Aortic smooth muscle cell (primary cell): Measurements from ENCODE around the gene KRT4. TPM values are rescaled to one million over a fixed set of nuclear protein-coding genes. Genes with fewer than 3 reads are reported as not detected.

Source experiments
- total RNA-seq: library from RNA; depleted of rRNA; stranded (reverse); fragments of >200 nt; gene quantifications from 2 replicates; pipeline ENCODE4 v1.2.3, GENCODE V29; 2014

KRT4 gene
- not detected in 2 replicates for total RNA-seq

GRCh38 chr12:52813885-52814709 is at the start of gene KRT4:
Gene KRT4 (minus strand): TSS chr12:52814116. CDS start chr12:52814058, 58 bp downstream.

DNA sequence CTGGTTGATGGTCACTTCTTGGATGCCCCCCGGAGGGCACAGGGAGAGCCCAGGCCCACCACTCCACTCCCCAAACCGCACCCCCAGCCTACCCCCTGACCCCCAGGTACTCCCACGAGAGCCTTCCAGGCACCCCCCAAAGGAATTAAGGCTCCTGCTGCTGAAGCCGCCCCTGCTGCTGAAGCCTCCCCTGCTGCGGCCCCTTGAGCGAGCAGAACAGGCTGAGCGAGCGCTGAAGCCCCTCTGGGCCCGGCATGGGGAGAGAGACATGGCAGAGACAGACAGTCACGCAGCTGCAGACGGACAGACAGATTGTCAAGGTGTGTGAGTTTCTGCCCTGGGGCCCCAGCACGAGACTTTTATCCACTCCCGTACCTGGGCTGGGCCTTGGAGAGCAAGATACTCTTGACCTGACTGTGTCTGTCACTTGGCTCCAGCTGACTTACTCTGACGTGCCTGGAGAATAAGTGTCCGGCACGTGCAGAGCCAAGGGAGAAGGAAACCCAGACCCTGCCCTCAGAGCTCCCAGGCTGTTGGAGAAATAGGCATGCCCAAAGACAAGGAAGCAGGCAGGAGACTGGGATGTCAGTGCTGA is 34.8 kb upstream of the KRT4 start, which contains the start of gene KRT78:
Gene KRT78, minus strand, starts transcription at position 334 of the 595 bp plus-strand sequence. Its CDS starts 64 bp downstream, at position 270.

GRCh38 chr12:52833922-52834726 is 20.2 kb upstream of the KRT4 start, which contains the start of gene KRT79:
Gene KRT79 (minus strand): TSS chr12:52834311. CDS start chr12:52834260, 51 bp downstream.

GRCh38 chr12:52795694-52796428 is 18.1 kb downstream of the KRT4 start, which contains the start of gene KRT3:
Gene KRT3 (minus strand): TSS chr12:52796117. CDS start chr12:52796042, 75 bp downstream.

DNA sequence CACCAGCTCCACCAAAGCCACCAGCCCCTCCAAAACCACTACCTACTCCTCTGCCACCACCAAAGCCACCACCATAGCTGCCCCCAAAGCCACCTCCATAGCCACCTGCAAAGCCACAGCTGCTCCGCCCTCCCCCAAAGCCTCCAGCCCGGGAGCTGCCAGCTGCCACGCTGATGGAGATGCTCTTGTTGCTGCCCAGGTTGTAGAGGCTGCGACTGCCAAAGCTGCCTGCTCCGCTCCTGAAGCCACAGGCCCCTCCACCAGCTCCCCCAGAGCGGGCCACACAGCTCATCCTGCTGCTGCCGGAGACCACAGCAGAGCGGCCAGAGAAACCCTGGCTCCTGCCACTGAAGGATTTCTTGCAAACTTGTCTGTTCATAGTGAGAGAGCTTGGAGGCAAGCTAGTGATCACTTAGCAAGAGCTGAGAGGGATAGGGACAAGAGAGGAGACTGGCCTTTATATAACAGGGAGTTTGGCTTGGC is 37.0 kb downstream of the KRT4 start, which contains the start of gene KRT76:
Gene KRT76, minus strand, starts transcription at position 433 of the 483 bp plus-strand sequence. Its CDS starts 54 bp downstream, at position 379.

Other genes starting within 250 kb of the KRT4 start
- not detected in 2 replicates for gene KRT74, start 240.3 kb downstream of the KRT4 start, total RNA-seq
- gene KRT72, start 212.7 kb downstream of the KRT4 start, total RNA-seq = not detected in 2 replicates
- gene KRT73, start 195.6 kb downstream of the KRT4 start, total RNA-seq = not detected in 2 replicates
- gene KRT2, start 161.9 kb downstream of the KRT4 start, total RNA-seq = not detected in 2 replicates
- gene KRT1, start 133.7 kb downstream of the KRT4 start, total RNA-seq = not detected in 2 replicates
- gene KRT77, start 110.6 kb downstream of the KRT4 start, total RNA-seq = not detected in 2 replicates
- gene KRT76, start 36.8 kb downstream of the KRT4 start, total RNA-seq = not detected in 2 replicates
- not detected in 2 replicates for gene KRT3, start 18.0 kb downstream of the KRT4 start, total RNA-seq
- gene KRT79, start 20.2 kb upstream of the KRT4 start, total RNA-seq = not detected in 2 replicates
- gene KRT78, start 34.9 kb upstream of the KRT4 start, total RNA-seq = not detected in 2 replicates
- 3.3 and 5.9 TPM in 2 replicates for gene KRT8, start 91.0 kb upstream of the KRT4 start, total RNA-seq
- gene KRT18, start 135.0 kb upstream of the KRT4 start, total RNA-seq = 5.7 and 7.8 TPM in 2 replicates
- 1,215 and 1,309 TPM in 2 replicates for gene EIF4B, start 192.3 kb upstream of the KRT4 start, total RNA-seq
- 59.5 and 66.4 TPM in 2 replicates for gene TNS2, start 235.9 kb upstream of the KRT4 start, total RNA-seq